Omental fat pad (tissue), 4 donors: Measurements from ENCODE around the gene RNF141. TPM values are rescaled to one million over a fixed set of nuclear protein-coding genes. Genes with fewer than 3 reads are reported as not detected.

ENCODE experiments used
- ATAC-seq: fragments of 150-250 bp; one replicate; pipeline ENCODE4 v1.9.1; 2016; ENCODE audit warnings: mild to moderate bottlenecking, moderate library complexity; ENCODE audit not compliant: low FRiP score
- DNase-seq: peaks from one replicate; pipeline ENCODE4 v3.0.0-alpha.2; 2019; ENCODE audit warnings: low spot score
- CTCF ChIP-seq, 3 donors: fragments of 450-650 bp; IDR thresholded peaks; one replicate each; pipeline ENCODE4 v1.5.1; 2016 to 2017; ENCODE audit warnings: antibody characterized with exemption in 3 of 3, mild to moderate bottlenecking in 3 of 3, moderate library complexity in 2 of 3
- total RNA-seq, 4 donors: library from RNA; depleted of rRNA; stranded (reverse); fragments of >200 nt; gene quantifications; one replicate each; pipeline ENCODE4 v1.1.0, GENCODE V29; 2016

RNF141 gene
- total RNA-seq, 4 donors from 2014 or later = 20.0 to 35.8 (median 26.5) TPM

- TF ChIP-seq CTCF (IDR thresholded peaks at IDR 0.05) = no peak
- ATAC-seq = no peak
- DNase-seq = no peak
Observed at GRCh38 chr11:10505278-10506007, 35.5 kb downstream of the RNF141 start.

- no peak for ATAC-seq
Observed at GRCh38 chr11:10504490-10504889, 36.5 kb downstream of the RNF141 start.

GRCh38 chr11:10503777-10504480, 37.1 kb downstream of the RNF141 start:
- TF ChIP-seq CTCF (IDR thresholded peaks at IDR 0.05) = no peak
- ATAC-seq (no peak), DNase-seq (no peak)

More at GRCh38 chr11:10504490-10504889, 36.5 kb downstream of the RNF141 start:
- no peak for DNase-seq
- TF ChIP-seq CTCF (IDR thresholded peaks at IDR 0.05) = no peak

GRCh38 chr11:10503221-10503620, 37.8 kb downstream of the RNF141 start:
- ATAC-seq = no peak
- DNase-seq = no peak
- TF ChIP-seq CTCF (IDR thresholded peaks at IDR 0.05) = no peak

GRCh38 chr11:10502770-10503169, 38.2 kb downstream of the RNF141 start:
- ATAC-seq = no peak
- TF ChIP-seq CTCF (IDR thresholded peaks at IDR 0.05) = no peak
- no peak for DNase-seq

- no peak for TF ChIP-seq CTCF (IDR thresholded peaks at IDR 0.05)
- DNase-seq (no peak), ATAC-seq (no peak)
Observed at GRCh38 chr11:10502065-10502680, 38.8 kb downstream of the RNF141 start.
